Superior temporal gyrus (tissue), 1 donor: ENCODE measurements around the gene B4GALT2.
A peak's percentile ranks its signal among the peaks of the same experiment; 100 is the strongest.

ENCODE experiments used
- DNase-seq: peaks from one replicate; pipeline ENCODE4 v3.0.0-alpha.2; 2016; ENCODE audit errors: extremely low spot score

The B4GALT2 gene

DNA sequence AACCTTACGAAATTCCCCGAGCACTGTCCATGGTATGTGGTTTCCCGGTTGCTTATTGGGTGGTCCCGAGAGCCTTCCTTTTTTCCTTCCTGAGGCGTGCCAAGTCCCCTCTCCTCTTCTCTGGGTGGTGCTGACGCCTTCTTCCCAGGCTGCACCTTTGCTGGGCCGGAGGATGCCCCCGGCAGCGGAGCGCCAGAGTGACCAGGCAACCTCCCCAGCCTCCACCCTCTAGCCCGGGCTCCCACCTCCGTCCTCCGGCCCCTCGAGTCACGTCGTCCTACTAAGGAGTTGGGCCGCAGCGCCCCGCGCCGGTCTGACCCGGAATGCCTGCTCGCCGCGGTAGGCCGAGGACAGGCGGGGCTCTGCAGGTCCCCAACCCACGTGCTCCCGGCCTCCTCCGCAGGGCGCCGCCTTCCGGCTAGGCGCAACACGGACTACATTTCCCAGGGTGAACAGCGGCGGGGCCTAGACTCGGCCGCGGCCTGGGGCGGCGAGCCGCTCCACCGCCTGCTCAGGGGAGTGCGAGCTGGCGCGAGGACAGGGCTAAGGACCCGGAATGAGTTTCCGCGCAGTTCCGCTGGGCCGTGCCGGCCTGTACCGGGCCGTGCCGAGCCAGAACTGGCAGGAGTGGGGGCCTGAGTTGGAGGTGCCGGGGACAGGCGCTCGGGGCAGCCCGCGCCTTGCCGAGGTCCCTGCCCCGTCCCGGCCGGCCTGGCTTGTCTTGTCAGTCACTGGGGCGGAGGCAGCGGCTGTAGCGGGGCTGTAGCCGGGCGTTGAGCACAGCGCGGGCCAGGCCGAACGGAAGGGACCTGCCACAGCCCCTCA lies 32.6 kb upstream of the B4GALT2 start, which contains the start of gene IPO13:
Gene IPO13 (plus strand): TSS at position 715 of the 825 bp plus-strand sequence. CDS start 651 bp downstream, outside the sequence.
- peak; percentile 98 for DNase-seq

DNA sequence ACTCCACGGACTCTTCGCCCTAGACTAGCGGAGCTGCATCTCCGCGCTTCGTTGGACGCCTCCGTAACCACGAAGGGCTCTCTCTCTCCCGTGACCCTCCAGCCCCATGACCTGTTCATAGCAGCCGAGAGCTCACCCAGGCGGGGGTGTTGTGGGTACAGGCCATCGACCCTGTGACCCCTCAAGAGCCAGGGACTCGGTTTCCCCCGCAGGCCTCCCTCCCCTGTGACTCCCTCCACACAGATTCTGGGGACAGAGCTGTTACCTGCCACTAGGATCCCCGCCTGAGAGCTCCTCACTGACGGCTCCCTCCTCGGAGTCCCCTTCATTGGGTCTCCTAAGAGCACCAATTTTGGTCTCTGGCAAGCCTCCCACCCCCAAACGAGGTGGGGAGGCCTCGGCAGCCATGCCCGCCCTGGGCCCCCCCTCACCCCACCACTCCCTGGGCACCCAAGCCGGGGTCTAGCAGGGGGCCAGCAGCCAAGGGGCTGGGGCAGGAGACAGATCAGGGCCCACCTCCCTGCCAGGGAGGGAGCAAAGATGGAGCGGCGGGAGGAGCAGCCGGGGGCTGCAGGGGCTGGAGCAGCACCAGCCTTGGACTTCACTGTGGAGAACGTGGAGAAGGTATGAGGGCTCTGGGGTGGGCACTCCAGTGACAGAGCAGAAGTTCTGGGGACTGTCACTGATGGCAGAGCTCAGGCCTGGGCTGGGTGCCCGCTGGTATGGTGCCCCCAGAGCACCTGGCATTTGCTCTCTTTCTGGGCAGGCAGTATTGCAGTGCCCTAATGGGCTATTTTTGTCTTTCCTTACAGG lies 31.7 kb upstream of the B4GALT2 start:
- no peak for DNase-seq

DNA sequence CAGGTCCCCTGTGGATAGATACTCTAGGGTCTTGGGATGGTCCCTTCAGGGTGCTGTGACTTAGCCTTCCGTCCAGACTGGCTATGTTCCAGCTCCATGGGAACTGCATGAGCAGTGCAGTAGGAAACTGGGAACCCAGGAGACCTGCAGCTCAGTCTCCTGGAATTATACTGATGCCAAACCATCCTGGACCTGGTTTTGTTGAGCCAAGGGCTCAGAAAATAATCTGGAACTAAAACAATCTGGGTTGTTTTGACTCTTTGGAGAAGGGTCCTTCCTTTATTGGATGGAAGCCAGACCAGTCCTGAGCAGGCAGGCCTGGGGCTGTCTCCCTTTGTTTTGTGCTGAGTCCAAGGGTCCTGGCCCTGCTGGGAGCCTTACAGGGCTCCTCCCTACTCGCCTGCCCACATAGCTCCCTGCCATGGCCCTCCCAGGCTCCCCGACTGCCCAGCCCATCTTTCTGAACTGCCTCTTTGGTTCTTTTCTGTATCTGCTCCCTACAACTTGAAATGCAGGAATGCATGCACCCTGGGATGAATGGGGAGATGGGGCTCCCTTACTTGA lies 31.1 kb upstream of the B4GALT2 start:
- DNase-seq, result peak; percentile 53

DNA sequence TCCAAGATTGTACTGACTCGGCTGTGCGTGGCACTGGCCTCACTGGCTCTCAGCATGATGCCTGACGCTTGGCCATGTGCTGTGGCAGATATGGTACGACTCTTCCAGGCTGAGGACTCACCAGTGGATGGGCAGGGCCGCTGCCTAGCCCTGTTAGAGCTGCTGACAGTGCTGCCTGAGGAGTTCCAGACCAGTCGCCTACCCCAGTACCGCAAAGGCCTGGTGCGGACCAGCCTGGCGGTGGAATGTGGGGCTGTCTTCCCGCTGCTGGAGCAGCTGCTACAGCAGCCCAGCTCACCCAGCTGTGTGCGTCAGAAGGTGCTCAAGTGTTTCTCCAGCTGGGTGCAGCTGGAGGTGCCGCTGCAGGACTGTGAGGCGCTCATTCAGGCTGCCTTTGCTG lies 29.3 kb upstream of the B4GALT2 start:
- DNase-seq, result no peak

DNA sequence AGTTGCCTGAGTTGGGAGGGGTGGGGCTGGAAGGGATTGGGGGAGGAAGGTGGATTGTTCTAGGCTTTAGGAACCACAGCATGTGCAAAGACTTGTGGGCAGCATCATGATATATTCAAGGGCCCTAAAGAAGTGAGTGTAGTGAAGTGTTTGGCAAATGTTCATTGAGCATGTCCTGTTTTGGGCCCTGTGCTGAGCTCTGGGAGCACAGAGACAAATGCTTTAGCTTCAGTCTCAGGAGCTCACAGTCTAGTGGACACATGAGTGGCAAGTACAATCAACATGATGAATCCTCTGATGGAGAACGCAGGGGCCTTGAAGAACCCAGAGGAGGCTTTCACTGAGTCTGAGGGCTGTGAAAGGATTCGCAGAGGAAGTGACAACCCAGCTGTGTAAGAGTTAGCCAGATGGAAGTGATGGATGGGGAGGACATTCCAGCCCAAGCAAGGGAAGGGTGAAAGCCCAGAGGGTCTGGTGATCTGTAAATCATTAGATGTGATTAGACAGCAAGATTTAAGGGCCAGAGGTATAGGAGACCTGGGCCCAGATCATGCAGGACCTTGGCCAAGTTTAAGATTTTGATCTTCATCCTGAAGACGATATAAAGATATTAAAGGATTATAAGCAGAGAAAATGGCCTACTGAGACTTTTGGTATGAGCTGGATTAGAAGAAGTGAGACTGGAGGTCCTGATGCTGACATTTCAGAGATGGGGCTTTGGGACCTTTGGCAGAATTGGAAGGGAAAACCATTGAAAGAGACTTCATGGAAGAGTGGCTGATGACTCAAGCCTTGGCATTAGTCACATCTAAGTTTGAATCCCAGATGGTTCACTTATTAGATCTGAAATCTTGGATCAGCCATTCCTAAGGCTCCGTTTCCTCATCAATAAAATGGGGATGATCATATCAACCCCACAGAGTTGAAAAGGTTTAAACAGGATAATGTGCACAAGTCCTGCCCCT lies 27.7 kb upstream of the B4GALT2 start:
- no peak for DNase-seq

DNA sequence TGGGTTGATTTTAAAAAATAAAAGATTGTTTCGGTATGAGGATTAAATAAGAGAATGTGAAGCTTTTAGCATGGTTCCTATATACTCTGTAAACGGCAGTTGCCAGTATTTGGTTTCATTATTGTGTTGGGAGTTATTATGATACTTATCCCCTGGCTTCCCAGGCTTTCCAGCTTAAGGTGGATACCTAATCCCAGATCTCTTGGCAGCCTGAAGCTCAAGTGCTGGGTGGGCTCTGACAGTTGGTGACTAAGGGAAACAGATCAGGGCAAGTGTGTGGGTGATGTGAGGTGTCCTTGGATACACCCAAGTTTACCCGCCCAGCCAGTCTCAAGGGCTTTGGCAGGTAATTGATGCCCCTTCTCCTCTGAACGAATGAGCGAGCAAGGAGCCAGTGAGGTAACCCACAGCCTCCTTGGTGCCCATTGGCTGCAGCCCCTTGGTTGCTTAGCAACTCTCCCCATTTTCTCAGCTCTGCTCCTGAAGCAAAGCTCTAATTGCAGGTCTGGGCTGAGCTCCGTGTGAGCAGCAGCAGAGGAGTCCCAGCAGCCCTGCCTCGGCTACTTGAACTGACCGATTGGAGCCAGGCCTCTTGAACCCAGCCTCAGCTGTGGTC lies 26.2 kb upstream of the B4GALT2 start:
- DNase-seq, result peak; percentile 62

DNA sequence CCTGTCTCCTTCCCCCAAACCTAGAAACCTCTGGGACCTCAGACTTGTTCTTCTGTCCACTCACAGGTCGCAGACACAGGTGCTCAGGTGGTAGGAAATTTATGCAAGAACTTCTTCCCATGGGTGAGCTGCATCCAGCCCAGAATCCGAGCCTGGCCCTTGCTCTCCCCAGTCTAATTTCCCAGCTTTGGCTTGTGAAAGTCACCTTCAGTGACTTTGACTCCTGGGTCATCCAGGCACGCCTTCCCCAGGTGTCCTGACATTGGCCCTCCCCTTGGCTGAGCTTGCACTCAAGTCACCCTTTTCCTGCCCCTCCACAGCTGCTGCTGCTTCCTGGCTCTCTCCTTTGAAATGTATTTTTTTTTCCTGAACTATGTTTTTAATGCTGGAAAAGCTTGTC lies 25.6 kb upstream of the B4GALT2 start:
- DNase-seq, result no peak

DNA sequence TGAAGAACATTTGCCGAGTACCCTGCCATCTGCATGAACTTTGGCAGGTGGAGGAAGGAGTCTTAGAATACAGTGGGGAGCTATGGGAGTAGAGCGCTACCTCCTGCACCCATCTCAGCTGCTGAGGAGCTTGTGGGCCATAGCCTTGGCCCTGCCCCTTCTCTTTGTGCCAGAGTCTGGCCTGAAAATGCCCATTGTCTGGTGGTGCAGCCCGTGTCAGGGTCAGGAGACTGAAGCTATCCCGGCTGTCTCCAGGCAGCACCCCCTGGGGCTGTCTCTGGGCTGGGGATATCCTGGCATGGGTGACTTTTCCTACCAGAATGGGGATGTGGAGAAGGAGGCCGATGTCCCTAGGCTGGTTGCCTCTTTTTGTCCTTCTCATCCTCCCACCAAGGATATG lies 25.0 kb upstream of the B4GALT2 start:
- DNase-seq, result peak; percentile 94

DNA sequence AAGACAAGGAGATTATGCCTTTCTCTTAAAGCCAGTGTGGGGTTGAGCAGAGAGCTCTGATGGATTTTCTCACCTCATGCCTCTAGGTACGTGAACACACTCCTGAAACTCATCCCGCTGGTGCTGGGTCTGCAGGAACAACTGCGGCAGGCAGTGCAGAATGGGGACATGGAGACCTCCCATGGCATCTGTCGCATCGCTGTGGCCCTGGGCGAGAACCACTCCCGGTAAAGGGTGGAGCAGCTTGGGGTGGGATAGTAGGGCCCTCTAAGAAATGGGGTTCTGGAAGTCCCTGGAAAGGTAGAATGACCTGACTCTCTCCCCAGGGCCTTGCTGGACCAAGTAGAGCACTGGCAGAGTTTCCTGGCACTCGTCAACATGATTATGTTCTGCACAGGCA lies 22.8 kb upstream of the B4GALT2 start:
- DNase-seq, result no peak

DNA sequence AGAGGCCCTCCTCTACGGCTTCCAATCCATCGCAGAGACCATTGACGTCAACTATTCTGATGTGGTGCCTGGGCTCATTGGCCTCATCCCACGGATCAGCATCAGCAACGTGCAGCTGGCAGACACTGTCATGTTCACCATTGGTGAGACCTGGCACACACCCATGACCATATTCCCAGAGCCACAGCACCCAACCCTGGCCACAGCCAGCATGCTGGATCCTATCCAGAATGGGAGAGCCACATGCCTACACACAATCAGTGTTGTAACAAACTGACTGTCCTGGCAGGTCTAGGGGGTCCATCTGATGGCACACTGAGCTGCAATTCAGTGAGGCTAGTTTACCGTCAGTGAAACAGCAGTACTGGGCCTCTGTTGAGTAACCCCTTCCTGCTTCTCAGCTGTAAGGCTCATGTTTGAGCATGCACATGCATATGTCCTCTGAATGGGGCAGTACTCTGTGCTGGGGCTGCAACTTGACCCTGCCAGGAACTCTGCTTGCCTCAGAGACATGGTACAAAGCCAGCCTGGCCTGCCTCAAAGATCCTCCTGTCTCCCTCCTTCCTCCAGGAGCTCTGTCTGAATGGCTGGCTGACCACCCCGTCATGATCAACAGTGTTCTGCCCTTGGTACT lies 21.5 kb upstream of the B4GALT2 start:
- no peak for DNase-seq

DNA sequence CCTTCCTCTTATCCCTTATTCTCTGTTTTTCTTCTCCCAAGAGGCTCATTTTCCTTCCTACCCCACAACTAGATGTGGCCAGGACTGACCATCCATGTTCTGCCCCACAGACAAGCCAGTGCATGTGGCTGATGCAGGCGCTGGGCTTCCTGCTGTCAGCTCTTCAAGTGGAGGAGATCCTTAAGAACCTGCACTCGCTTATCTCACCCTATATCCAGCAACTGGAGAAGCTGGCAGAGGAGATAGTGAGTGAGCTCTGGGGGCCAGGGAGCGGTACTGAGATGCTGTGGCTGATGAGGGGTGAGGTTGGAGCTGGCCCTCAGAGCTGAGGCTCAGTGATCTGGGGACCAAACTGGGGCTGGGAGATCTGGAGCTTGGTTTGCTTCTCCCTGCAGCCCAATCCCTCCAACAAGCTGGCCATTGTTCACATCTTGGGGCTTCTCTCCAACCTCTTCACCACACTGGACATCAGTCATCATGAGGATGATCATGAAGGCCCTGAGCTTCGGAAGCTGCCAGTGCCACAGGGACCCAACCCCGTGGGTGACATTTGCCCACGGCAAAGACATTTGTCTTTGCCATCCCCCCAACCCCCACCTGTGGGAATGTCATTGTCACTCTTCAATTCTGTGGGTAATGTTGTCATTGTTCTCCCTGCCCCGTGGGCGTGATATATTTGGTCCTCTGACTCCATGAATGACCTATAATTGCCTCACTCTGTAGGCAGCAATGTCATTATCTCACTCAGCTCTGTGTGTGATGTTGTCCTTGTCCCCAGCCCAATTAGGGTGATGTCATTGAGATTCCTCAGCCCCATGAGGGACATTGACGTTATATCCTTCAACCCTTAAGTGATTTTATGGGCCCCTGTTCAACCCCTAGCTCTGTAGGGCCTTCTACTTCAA lies 20.4 kb upstream of the B4GALT2 start:
- peak; percentile 57 for DNase-seq

DNA sequence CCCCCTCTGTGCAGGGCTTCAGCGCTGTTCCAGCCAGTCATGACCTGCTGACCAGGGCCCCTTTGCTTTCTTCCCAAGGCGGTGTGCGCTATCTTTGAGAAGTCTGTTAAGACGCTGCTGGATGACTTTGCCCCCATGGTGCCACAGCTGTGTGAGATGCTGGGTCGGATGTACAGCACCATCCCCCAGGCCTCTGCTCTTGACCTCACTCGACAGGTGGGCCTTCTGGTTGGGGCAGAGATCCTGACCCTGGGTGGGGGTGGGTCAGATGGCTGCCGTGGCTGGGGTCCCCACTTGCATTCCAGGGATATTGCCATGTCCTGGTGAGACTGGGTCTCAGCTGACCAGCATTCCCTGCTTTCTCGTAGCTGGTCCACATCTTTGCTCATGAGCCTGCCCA lies 18.2 kb upstream of the B4GALT2 start:
- no peak for DNase-seq

DNA sequence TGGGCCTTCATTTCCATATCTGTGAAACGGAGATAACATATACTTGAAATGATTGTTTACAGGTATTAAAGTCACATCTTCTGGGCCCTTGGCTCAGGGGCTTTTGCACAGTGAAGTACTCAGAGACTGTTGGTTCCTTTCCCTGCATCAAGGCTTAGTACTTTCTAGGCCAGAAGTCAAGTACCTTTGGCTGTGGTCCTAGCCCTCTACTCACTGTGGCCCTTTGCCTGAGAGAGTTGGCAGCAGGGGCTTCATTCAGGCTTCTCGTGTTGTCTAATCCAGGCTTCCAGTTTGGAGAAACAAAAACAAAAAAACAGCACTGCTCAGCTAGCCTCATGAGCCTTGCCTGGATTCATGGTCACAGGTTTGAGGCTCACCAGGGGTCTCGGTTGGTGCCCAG lies 17.3 kb upstream of the B4GALT2 start:
- DNase-seq, result no peak

DNA sequence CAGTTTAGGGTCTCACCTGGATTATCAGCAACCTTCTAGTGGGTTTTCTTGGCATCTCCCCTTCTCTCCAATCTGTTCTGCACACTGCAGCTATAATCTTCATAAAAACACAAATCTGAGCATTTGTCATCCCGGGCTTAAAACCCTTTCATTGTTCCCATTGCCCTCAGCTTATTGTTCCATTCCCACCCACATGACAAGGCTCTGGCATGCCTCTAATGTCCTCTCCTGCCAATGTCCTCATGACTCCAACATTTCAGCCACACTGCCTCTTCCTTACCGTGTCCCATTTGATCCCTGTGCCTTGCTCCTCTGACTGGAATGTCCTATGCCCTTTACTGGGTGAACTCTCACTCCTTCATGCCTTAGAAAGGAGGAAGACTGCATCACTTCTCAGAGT lies 16.7 kb upstream of the B4GALT2 start:
- peak; percentile 84 for DNase-seq

DNA sequence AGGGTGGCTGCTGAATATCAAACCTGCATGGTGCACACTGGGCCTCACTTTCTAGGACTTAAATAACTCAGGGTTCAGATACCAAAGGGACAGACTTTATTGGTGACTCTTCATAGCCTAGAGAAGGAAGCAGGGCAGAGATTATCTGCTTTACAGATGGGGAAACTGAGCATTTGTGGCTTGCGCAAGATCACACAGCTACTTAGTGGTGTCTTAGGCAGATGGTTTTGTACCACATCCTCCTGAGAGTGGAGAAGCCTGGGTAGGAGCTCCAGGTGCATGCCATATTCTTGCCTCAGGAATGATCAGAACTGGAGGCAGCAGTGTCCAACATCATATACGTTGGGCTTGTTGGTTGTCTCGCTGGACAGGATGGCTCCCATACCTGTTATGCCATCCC lies 16.0 kb upstream of the B4GALT2 start:
- DNase-seq, result no peak

DNA sequence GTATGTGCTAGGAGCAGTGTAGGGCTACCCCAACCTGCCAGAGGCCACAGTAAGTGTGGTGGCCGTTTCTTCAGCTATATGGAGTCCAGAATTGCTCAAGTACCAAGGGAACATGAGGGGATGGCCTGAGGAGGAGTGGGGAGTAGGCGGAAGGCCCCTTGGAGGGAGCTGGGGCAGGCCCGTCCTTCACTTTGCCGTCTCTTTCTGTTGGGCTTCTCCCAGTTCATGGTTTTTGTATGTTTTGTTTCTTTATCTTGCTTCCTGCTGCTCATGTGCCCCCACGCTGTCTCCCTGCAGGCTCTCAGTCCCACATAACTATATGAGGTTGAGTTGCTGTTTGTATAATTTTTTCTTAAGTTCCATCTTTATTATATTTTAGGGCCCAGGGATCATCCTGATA lies 15.1 kb upstream of the B4GALT2 start:
- DNase-seq, result no peak

DNA sequence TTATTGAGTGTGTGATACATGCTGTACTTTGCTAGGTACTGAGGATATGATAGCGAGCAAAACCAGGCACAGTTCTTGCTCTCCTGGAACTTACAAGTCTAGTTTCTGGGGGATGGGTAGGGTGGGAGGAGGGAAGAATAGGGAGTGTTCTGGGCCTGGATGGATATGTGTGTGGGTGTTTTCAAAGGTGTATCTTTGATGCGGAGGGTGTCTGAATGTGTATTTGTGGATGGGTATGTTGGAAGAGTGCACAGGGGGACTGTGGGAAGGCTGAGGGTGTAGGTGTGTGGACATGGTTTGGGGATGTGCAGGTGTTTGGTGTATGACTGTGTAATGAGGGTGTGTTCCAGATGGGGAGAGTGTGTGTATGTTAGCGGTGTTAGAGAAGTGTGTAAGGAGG lies 13.7 kb upstream of the B4GALT2 start:
- no peak for DNase-seq

DNA sequence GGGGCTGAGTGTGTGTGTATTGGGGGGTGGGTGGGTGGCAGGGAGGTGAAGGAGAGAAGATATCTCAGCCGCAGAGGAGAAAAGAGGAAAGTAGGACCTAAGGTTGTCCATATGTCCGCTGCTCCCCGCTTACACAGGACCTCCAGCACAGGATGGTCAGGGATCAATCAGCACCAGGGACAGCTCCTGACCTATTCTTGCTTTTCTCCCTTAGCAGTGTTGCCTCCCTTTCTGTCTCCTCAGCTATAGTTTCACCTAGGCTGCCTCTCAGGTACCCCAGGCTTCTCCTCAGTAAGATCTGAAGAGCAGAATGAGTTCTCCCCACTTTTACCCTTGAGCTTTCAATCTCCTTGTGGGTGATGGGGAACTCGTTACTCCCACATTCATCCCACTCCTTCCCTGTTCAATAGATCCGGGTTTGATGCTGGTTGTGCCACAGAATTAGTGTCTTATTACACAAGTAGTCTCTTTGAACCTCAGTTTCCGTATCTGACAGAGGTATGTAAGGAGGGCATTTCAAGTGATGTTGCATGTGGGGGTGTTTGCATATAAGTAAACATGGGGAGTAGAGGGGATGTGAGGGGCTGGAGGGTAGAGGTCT lies 10.6 kb upstream of the B4GALT2 start:
- DNase-seq, result no peak

DNA sequence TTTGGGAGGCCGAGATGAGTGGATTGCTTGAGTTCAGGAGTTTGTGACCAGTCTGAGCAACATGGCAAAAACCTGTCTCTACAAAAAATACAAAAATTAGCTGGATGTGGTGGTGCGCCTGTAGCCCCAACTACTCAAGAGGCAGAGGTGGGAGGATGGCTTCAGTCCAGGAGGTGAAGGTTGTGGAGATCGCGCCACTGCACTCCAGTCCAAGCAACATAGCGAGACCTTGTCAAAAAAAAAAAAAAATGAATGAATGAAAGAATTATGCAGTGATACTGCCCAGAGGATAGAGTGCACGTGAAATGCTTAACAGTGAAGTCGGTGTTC lies 9.6 kb upstream of the B4GALT2 start:
- DNase-seq, result no peak
